Measurements from ENCODE around the gene LRMDA. TPM values are rescaled to one million over a fixed set of nuclear protein-coding genes. Genes with fewer than 3 reads are reported as not detected.

The LRMDA gene
- total RNA-seq, 4 donors from 2014 or later: 1.5 to 15.7 (median 4.6) TPM

- Histone ChIP-seq H3K4me1 (peaks cover 0 to 7% of the 10 kb centered on the region in 2 donors), H3K4me3 (peak overlapping the region; percentile 61 to 83), H3K9me3 (no peaks in the 10 kb centered on the region), H3K27ac (peak overlapping the region; percentile 97 to 98), H3K27me3 (no peaks in the 10 kb centered on the region), H3K36me3 (no peaks in the 10 kb centered on the region)
- TF ChIP-seq CTCF (IDR thresholded peaks at IDR 0.05) (no peak), POLR2A (IDR thresholded peaks at IDR 0.05) (no peak)
- peak; percentile 78 for DNase-seq
- intact Hi-C loops (cut with DNase I; ENCODE audit: low total_unique reads): loop anchor here (5.0 kb wide), 1 partner anchor 254 kb away; no protein-coding TSS in a partner anchor
Measured at GRCh38 chr10:75408509-75408875, 22.9 kb upstream of the LRMDA start.

GRCh38 chr10:75408911-75409885 is 22.2 kb upstream of the LRMDA start:
- no peaks in the 10 kb centered on the region for H3K27me3 ChIP-seq
- H3K4me3 ChIP-seq: peak overlapping the region; percentile 61 to 83
- H3K27ac ChIP-seq: peak overlapping the region; percentile 97 to 98
- no peaks in the 10 kb centered on the region for H3K9me3 ChIP-seq
- peak; percentile 81 to 82 for DNase-seq
- intact Hi-C loops (cut with DNase I; ENCODE audit: low total_unique reads): loop anchor here (5.0 kb wide), 1 partner anchor 253 kb away; no protein-coding TSS in a partner anchor
- TF ChIP-seq POLR2A (IDR thresholded peaks at IDR 0.05): peak in 1 of 2 donors; percentile 23
- TF ChIP-seq CTCF (IDR thresholded peaks at IDR 0.05): no peak
- H3K36me3 ChIP-seq: no peaks in the 10 kb centered on the region
- H3K4me1 ChIP-seq: peaks cover 0 to 7% of the 10 kb centered on the region in 2 donors

GRCh38 chr10:75410132-75411005 is 21.1 kb upstream of the LRMDA start:
- H3K27ac ChIP-seq: peak overlapping the region; percentile 97 to 98
- no peaks in the 10 kb centered on the region for H3K9me3 ChIP-seq
- intact Hi-C loops (cut with DNase I; ENCODE audit: low total_unique reads): no loop called here
- H3K36me3 ChIP-seq: no peaks in the 10 kb centered on the region
- no peak for TF ChIP-seq POLR2A (IDR thresholded peaks at IDR 0.05)
- TF ChIP-seq CTCF (IDR thresholded peaks at IDR 0.05): no peak
- no peaks in the 10 kb centered on the region for H3K27me3 ChIP-seq
- DNase-seq: peak; percentile 31 to 32
- H3K4me3 ChIP-seq: no peak overlapping the region
- H3K4me1 ChIP-seq: no peaks in the 10 kb centered on the region

DNA sequence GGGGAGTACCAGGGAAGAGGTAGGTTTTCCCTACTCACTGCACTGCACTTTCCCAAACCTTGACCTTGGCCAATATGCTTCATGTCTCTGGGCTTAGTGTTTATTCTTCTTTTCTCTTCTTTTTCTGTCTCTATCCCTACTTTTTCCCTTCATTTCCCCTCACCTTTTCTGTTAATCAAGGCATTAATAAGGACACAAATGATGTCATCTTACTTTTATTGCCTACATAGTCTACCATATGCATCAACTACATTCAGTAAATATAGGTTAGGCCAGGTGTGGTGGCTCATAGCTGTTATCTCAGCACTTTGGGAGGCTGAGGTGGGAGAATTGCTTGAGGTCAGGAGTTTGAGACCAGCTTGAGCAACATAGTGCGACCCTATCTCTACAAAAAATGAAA is 16.9 kb upstream of the LRMDA start:
- TF ChIP-seq CTCF (IDR thresholded peaks at IDR 0.05): no peak
- no peak for TF ChIP-seq POLR2A (IDR thresholded peaks at IDR 0.05)
- Histone ChIP-seq H3K27ac (no peak overlapping the region), H3K9me3 (no peaks in the 10 kb centered on the region), H3K4me1 (no peaks in the 10 kb centered on the region), H3K36me3 (no peaks in the 10 kb centered on the region), H3K4me3 (no peak overlapping the region), H3K27me3 (no peaks in the 10 kb centered on the region)
- no peak for DNase-seq
- intact Hi-C loops (cut with DNase I; ENCODE audit: low total_unique reads): no loop called here
